HG02884 (cell line): Measurements from ENCODE around the gene FLRT1.

Source experiments
- ATAC-seq: cut with Tn5 transposase; IDR thresholded peaks from one replicate; pipeline ENCODE4 v1.9.1; 2021; ENCODE audit warnings: mild to moderate bottlenecking, moderate library complexity; ENCODE audit not compliant: unreplicated experiment

The FLRT1 gene

DNA sequence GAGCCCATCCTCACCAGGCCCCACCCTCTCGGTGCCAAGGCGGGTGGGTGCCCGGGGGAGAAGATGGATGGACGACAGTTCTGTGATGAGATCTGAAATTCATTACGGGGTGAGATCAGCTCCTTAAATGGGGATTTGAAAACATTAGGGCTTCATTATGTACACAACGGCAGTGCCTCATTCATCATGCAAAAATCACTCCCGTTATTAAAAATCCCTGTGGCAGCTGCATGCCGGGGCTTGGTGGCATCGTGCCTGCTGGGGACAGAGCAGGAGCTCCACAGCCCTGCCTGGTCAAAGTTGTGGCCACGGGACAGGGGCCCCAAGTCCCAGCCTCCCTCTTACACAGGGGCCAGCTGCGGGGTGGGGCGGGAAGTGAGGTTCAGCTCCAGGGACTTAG lies 29.3 kb upstream of the FLRT1 start:
- no peak for ATAC-seq

DNA sequence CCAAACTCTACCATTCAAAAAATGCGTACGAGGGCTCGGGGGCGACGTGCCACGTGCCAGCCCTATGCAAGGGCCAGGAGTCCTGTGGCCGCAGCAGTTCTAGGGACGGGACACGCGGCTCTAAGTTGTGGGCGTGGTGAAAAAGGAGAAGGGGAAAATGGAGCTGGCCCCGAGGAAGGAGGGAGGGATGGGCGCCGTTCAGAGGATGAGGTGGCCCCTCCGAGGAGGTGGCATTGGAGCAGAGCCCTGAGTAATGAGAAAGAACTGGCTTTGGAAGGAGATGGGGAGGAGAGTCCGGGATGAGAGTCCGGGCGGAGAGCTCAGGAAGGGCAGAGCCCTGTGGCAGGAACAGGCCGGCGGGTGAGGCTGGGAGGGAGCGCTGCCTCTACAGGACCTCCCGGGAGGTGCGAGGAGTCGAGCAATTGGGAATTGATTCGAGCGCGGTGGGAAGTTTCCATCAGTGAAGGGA lies 28.5 kb upstream of the FLRT1 start:
- no peak for ATAC-seq

DNA sequence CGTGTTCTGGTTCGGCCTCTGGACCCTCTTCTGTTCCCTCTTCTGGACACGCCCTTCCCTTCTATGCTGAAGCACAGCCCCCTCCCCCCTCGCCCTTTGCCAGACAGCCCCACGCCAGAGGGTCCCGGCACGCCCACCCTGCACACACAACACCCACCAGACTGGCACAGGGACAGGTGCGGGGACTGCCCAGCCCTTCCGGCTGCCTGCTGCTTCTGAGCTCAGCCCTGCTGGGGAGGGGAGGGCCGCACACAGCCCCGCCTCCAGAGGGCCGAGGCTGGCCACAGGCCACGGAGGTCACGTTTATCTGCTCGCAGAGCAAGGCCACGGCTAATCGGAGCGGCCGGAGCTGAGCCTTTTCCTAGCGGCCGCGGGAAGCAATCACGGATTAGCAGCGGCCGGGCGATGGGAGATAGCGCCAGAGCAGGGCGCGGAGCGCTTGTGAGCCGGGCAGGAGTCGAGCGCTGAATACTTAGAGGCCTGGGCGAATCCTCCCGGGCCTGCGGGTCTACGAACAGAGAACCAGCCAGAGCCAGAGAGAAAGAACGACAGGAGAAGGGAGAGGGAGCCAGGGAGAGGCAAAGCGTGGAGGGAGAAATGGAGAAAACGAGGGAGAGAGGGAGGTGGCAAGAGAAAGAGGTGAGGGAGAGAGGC lies 28.0 kb upstream of the FLRT1 start:
- ATAC-seq, result no peak

DNA sequence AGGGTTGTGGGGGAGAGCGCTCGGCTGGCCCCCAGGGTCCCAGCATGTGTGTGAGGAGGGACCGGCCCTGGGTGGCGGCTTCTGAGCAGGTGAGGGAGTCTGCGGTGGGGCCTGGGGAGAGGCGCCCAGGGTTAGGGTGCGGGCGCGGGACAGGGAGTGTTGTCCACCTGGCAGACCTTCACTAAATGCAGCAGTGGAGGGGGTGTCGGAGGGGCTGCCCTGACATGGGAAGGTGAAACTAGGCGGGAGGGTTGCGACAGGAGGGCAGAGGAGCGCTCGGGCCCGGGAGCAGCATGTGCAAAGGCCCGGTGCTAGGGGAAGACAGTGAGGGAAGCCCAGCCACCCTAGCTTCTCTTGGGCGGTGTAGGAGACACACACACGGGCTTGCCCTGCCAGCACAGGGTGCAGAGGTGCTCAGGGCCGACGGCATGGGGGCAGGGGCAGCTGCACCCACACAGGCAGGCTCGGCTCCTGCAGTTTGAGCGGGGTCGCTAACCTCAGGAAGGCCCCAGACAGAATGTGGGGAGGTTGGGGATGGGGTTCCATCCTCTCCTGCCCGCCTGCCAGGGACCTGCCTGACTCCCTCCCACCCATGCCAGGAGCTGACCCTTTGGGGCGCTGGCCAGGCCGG lies 27.3 kb upstream of the FLRT1 start:
- ATAC-seq, result no peak

DNA sequence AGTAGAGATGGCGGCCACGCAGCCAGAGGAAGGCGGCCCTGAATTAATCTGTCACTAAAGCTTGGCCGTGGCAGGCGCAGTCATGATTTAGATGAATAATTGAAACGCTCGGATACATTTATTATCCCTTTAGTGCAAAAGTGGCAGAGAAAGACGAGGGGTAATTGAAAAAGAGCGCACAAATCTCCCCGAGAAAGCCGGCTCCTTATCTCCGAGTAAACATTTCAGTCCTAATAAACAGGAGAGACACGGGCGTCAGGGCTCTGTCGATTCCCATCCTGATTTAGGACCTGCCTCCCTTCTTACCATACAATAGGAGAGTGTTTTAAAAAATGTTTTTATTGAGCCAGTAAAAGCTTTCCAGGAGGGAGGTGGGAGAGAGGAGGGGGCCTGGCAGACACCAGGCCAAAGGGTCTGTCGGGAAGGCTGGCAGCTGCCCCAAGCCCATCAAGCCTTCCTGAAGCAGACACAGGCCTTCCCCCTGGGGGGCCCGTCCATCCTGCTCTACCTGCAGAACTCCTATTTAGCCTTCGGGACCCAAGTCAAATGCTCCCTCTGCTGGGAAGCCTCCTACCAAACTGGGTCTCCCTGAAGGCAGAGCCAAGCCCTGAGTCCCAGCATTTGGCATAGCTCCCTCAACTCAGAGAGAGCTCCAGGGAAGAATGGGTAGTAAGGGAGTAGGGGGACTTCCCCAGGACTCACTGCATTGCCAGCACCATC lies 26.7 kb upstream of the FLRT1 start:
- no peak for ATAC-seq

DNA sequence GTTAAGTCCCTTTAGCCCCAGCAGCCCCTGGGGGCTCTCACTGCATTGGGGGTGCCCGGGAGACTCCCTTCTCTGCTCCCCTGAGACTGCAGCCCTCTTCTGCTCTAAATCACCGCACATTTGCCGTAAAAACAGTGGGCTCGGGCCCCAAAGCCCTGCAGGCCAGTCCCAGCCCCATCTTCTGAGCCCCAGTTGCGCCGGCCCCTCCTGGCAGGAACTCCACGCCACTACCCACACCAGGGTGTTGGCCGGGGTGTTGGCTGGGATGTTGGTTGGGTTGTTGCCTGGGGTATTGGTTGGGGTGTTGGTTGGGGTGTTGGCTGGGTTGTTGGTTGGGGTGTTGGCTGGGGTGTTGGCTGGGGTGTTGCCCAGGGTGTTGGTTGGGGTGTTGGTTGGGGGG lies 26.0 kb upstream of the FLRT1 start:
- no peak for ATAC-seq

DNA sequence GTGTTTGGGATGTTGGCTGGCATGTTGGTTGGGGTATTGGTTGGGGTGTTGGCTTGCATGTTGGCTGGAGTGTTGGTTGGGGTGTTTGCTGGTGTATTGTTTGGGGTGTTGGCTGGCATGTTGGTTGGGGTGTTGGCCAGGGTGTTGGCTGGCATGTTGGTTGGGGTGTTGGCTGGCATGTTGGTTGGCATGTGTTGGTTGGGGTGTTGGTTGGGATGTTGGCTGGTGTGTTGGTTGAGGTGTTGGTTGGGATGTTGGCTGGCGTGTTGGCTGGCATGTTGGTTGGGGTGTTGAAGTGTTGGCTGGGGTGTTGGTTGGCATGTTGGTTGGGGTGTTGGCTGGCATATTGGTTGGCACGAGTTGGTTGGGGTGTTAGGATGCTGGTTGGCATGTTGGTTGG lies 24.9 kb upstream of the FLRT1 start:
- no peak for ATAC-seq

DNA sequence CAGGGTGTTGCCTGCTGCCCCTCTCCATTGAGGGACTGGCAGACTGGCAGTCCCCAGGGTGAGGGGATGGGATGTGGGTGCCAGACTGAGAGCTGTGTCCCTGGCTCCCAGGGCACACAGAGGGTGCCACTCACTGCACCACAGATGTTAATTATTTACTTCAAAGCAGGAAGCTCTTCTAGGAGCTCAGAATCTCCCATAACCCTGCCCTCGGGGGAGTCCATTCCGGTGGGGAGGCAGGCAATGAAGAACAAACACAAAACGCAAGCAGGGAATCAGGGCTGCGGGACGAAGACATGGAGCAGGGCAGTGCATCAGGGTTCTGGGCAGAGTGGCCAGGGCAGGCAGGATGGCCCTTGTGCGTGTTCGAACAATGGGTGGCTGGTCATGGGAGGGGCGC lies 24.4 kb upstream of the FLRT1 start:
- no peak for ATAC-seq

DNA sequence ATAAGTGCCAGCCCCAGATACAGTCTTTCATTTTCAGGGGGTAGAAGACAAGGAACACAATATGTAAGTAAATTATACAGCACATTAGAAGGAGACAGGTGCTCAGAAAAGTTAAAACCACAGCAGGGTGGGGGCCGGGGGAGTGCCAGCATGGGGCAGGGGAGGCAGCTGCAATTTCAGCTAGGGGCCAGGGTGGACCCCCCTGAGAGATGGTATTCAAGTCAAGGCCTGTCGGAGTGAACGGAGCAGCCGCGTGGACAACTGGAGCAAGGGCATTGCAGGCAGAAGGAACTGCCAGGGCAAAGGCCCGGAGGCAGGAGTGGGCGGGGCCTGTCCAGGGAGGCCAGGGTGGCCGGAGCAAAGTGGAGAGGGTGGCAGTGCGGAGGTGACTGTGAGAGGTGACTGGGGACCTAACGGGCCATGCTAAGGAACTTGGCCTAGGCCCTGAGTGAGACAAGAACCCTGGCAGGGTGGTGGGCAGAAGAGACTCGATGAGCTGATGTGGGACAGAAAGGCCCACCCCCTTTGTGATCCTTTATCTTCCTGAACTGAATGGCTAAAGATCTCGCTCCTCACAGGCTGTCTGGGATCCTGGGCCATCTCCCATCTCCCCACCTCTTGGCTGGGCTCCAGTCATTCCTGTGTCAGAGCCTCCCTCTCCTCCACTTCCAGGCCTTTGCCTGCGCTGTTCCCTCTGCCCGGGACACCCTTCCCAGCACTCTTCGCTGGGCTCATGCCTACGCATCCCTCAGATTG lies 22.4 kb upstream of the FLRT1 start:
- ATAC-seq, result no peak

DNA sequence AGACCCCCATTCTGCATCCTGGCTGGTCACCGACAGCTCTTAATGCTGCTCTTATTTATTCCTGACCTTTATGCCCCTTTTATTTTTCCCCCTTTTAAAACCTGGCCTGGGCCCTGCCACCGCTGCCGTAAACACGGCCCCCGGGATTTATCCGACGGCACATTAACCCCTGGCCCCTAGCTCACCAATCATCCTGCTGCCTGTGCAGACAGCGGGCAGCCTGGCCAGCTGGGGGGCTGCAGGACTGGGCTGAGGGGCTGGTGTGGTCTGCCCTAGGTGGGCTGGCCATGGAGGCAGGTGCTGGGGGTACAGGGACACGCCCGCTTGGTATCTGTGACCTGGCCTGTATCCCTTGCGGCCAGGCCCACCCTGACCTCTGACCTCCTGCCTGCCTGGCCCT lies 21.4 kb upstream of the FLRT1 start:
- ATAC-seq, result no peak

DNA sequence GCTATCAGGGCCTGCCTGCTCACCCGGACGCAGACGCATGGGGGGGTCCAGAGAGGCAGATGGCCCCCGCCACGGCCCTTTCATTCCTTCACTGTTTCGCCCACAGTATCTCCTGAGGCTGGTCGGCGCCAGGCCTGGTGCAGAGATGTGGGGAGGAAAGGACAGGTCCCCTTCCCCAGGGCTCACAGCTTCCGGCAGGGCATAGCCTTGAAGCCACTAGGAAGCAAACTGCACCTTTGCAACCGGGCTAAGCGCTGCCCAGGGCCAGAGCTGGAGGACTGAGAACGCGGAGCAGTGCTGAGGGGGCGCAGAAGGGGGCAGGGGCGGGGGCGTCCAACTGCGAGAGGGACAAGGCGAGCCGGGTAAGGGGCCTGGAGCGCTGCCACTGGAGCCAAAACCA lies 20.2 kb upstream of the FLRT1 start:
- no peak for ATAC-seq

DNA sequence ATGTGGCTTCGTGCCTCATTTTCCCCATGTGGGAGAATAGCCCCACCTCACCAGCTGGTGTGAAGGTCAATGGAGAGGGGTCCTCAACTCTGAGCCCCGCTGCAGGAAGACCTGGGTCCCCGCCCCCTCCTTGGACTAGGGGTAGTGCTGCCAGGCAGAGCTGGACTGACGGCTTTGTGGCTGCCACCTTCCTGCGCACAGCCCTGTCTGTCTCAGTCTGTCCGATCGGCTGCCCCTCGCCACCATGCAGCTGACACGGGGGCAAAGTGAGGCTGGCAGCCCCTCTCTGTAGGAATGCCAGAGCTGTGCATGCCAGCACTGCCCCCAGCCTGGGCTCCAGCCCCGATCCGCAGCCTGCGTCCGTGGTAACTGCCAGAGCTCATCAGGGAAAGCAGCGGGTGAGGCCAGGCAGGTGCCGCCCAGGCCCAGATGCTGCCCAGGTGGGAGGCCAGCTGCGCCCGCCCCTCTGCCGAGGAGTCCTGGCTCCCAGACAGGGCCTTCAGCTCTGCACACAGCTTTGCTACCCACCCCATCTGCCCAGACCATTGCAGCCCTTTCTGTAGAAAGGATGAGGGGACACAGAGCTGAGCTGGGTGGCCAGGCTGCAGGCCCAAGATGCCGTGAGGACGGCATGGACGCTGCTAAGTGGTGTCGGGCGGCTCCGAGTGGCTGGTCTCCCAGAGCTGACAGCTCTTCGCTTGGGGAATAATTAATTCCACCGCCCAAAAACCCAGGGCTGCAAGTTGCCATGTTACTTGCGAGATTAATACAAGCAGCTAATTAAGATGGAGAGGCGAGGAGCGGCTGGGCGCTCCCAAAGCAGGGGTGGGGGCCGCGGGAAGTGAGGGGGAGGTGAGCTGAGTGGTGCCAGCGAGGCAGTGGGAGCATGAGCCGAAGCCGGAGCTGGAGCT lies 19.5 kb upstream of the FLRT1 start:
- no peak for ATAC-seq

DNA sequence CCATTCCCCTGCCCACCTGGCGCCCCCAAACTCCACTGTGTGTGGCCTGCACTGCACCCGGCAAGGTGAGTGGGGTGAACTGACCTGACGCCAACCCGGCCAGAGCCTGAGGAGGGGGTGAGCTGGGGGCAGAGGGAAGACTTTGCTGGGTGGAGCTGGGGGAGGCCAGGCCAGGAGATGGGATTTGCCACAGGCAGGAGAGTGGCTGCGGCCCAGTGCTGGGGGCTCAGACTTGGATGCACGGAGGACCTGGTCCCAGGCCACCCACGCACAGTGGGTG lies 17.8 kb upstream of the FLRT1 start:
- ATAC-seq, result no peak

DNA sequence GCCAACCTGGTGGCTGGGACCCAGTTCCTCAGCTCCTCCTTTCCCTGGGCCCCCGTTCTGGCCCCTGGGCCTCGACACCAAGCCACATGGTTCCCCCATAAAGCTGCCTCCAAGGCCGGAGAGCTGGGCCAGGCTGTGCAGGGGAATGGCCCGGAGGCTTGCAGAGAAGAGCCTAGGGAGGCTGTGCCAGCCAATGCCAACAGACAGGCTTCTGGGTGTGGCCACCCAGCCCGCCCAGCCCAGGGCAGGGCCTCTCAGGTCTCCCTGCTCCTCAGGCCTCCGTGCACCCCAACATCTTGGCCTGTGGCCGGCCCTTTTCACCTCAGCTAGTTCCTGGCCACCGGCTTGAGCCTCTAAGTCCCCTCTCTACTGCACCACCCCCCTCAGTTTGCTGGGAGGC lies 17.4 kb upstream of the FLRT1 start:
- no peak for ATAC-seq

DNA sequence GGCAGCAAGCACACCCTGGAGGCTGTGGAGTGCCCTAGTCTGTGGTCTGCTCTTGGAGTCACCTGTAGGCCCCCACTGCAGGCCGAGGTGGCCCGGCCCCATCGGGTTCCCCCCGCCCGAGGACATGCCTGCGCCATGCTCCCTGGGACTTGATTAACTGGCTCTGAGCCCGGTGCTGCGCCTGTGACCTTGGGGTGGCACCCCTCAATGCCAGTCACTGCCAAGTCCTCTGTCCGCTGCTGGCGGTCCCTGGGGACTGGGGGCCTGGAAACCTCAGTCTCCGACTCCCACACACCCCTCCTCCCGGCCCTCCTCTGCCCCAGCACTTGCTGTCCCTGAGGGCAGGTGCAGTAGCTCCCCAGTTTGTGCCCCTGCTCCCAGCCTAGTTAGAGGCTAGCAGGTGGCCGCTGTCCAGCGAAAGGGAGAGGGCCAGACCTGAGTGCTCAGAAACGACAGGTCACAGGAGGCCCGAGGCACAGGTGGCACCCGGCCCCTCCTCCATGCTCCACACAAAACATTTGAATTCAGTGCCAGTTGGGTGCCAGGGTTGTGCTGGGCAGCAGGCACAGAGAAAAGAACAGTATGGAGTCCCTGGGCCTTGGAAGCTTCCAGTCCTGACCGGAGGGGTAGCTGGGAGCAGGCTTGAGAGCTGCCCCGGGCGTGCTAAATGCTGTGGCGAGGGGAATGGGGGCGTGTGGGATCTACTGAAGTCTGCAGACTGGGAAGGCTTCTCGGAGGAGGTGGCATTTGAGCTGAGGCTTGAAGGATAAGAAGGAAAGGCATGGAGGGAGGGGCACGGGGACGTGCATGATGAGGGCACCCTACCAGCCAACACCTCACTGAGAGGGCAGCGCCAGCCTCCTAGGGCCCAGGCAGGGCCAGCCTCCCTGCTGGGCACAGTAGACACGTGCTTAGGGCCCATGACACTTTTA lies 16.4 kb upstream of the FLRT1 start:
- ATAC-seq, result no peak

DNA sequence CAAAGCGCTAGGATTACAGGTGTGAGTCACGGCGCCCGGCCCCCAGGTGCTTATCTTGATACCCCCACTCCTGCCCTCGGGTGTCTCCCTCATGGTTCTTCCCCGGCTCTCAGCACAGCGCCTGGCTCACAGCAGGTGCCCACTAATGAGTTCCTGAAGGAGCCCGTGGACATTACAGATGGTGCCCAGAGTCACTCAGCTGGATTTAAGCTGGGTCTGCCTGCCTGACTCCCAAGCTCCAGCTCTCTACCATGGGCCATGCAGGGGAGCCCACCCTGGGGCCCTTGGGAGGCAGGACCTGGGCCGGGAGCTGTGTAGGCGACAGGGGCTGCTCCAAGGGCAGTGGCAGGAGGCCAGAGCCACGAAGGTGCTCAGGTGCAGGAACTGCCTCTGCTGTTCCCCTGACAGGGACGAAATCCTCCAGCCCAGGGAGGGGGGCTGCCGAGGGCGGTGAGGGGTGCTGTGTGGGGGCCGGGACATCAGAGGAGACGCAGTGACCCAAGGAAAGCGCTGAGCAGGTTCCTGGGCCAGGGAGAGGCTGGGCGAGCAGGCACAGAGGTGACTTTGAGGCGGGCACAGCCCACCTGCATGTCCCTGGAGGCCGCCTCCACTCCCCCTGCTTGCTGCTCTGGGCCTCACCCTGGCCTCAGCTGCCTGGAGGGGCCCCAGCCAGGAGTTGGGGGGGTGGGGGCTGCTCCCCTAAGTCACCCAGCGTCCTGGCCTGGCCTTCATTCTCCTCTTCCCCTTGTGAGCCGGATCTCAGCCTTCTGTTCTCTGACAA lies 14.6 kb upstream of the FLRT1 start:
- no peak for ATAC-seq

DNA sequence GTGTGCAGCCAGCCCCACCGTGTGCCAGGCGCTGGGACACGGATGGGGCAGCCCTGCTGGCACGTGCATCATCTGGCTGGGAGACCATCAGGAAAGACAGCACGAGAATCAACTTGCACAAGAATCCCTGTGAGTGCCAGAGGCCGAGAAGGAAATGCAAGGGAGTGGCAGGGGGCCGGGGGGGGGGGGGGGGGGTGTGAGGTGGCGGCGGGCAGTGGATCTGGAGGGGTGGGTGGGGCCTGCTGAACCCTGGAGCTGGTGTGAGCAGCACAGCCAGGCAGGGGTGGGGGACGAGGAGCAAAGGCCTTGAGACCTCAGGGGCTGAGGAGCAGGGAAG lies 14.0 kb upstream of the FLRT1 start:
- ATAC-seq, result no peak

DNA sequence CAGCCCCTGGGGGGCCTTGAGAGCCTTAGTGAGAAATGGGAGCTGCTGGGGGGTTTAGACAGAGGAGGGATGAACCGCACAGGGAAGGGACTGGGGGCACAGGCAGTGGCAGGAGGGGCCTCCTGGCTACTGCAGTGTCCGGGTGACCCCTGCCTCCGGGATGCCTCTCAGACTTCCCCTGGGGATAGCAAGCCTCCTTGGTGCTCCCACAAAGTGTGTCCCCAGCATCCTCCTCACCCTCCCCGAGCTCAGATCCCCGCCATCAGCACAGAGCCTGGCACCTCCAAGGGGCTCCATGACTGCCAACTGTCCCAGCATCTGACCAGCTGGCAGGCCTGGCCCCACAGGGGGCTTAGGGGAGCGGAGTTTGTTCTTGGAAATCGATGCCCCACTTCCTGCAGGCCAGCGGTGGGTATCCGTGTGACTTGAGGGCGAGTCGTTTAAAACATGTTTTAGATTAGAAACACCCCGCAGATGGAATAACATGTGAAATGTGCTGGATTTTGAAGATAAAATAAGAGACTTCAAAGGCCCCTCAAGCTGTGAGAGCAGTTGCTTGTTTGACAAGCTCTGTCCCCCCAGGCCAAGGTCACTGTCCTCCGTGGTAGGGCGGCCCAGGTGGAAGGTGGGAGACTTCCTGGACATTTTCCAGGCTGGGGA lies 13.5 kb upstream of the FLRT1 start:
- no peak for ATAC-seq
